Measurements from ENCODE around the gene LRRC4C. TPM values are rescaled to one million over a fixed set of nuclear protein-coding genes. Genes with fewer than 3 reads are reported as not detected.

The LRRC4C gene
- polyA plus RNA-seq, 1 experiment: 0.02 TPM

GRCh38 chr11:41398175-41398574 lies 61.3 kb downstream of the LRRC4C start:
- ChIA-PET POLR2A (no interaction called here), CTCF (no interaction called here)
- Histone ChIP-seq H3K27me3 (ENCODE audit: control insufficient read depth, insufficient read depth, low read length) (no peaks in the 10 kb centered on the region), H3K9me3 (ENCODE audit: control insufficient read depth, insufficient read depth, low read length) (no peaks in the 10 kb centered on the region), H3K27ac (ENCODE audit: low read depth, low read length) (no peak overlapping the region), H3K4me3 (ENCODE audit: low read depth, low read length) (no peak overlapping the region)
- TF ChIP-seq CTCF (IDR thresholded peaks at IDR 0.05; ENCODE audit: low read depth, low read length): no peak
- DNase-seq (ENCODE audit: low read depth, low spot score): no peak

- Histone ChIP-seq H3K27me3 (ENCODE audit: control insufficient read depth, insufficient read depth, low read length) (no peaks in the 10 kb centered on the region), H3K9me3 (ENCODE audit: control insufficient read depth, insufficient read depth, low read length) (no peaks in the 10 kb centered on the region; the same call in 1 of the 2 replicates), H3K27ac (ENCODE audit: low read depth, low read length) (no peak overlapping the region), H3K4me3 (ENCODE audit: low read depth, low read length) (no peak overlapping the region)
- no peak for TF ChIP-seq CTCF (IDR thresholded peaks at IDR 0.05; ENCODE audit: low read depth, low read length)
- DNase-seq (ENCODE audit: low read depth, low spot score): no peak
- ChIA-PET POLR2A (no interaction called here), CTCF (no interaction called here)
Measured at GRCh38 chr11:41394521-41395195, 64.8 kb downstream of the LRRC4C start.

- H3K27ac ChIP-seq (ENCODE audit: low read depth, low read length): no peak overlapping the region
- ChIA-PET CTCF (no interaction called here), POLR2A (no interaction called here)
- H3K4me3 ChIP-seq (ENCODE audit: low read depth, low read length): no peak overlapping the region
- no peak for DNase-seq (ENCODE audit: low read depth, low spot score)
- no peaks in the 10 kb centered on the region for H3K27me3 ChIP-seq (ENCODE audit: control insufficient read depth, insufficient read depth, low read length)
- TF ChIP-seq CTCF (IDR thresholded peaks at IDR 0.05; ENCODE audit: low read depth, low read length): no peak
- no peaks in the 10 kb centered on the region; the same call in 1 of the 2 replicates for H3K9me3 ChIP-seq (ENCODE audit: control insufficient read depth, insufficient read depth, low read length)
Measured at GRCh38 chr11:41392596-41392995, 66.9 kb downstream of the LRRC4C start.

- DNase-seq (ENCODE audit: low read depth, low spot score): no peak
- no peak for TF ChIP-seq CTCF (IDR thresholded peaks at IDR 0.05; ENCODE audit: low read depth, low read length)
- CTCF ChIA-PET: no interaction called here
- POLR2A ChIA-PET: no interaction called here
- no peak overlapping the region for H3K27ac ChIP-seq (ENCODE audit: low read depth, low read length)
- H3K4me3 ChIP-seq (ENCODE audit: low read depth, low read length): no peak overlapping the region
- H3K27me3 ChIP-seq (ENCODE audit: control insufficient read depth, insufficient read depth, low read length): no peaks in the 10 kb centered on the region
- H3K9me3 ChIP-seq (ENCODE audit: control insufficient read depth, insufficient read depth, low read length): no peaks in the 10 kb centered on the region; the same call in 1 of the 2 replicates
Measured at GRCh38 chr11:41389623-41390130, 69.8 kb downstream of the LRRC4C start.

- ChIA-PET CTCF (no interaction called here), POLR2A (no interaction called here)
- DNase-seq (ENCODE audit: low read depth, low spot score): no peak
- Histone ChIP-seq H3K27ac (ENCODE audit: low read depth, low read length) (no peak overlapping the region), H3K27me3 (ENCODE audit: control insufficient read depth, insufficient read depth, low read length) (no peaks in the 10 kb centered on the region), H3K4me3 (ENCODE audit: low read depth, low read length) (no peak overlapping the region), H3K9me3 (ENCODE audit: control insufficient read depth, insufficient read depth, low read length) (no peaks in the 10 kb centered on the region; the same call in 1 of the 2 replicates)
- no peak for TF ChIP-seq CTCF (IDR thresholded peaks at IDR 0.05; ENCODE audit: low read depth, low read length)
Measured at GRCh38 chr11:41384329-41384728, 75.1 kb downstream of the LRRC4C start.

All from AG04450 (cell line).